Activated naive CD4-positive, alpha-beta T cell treated with anti-CD3 and anti-CD28 coated beads, Interleukin-2, amount 50 U/mL, for 24 hours (primary cell): ENCODE data around the gene SLC31A2.

Experiments
- H3K27ac Mint-ChIP-seq: one replicate; pipeline ENCODE4 v1.8.0; 2021; ENCODE audit warnings: mild to moderate bottlenecking, mixed read lengths
- H3K27me3 Mint-ChIP-seq: one replicate; pipeline ENCODE4 v1.8.0; 2021; ENCODE audit warnings: mixed read lengths
- H3K36me3 Mint-ChIP-seq: one replicate; pipeline ENCODE4 v1.8.0; 2021; ENCODE audit warnings: mixed read lengths
- H3K4me1 Mint-ChIP-seq: one replicate; pipeline ENCODE4 v1.8.0; 2021; ENCODE audit warnings: mixed read lengths
- H3K4me3 Mint-ChIP-seq: one replicate; pipeline ENCODE4 v1.8.0; 2021; ENCODE audit warnings: mild to moderate bottlenecking, mixed read lengths
- H3K9me3 Mint-ChIP-seq: one replicate; pipeline ENCODE4 v1.8.0; 2021; ENCODE audit warnings: mixed read lengths

Gene SLC31A2

DNA sequence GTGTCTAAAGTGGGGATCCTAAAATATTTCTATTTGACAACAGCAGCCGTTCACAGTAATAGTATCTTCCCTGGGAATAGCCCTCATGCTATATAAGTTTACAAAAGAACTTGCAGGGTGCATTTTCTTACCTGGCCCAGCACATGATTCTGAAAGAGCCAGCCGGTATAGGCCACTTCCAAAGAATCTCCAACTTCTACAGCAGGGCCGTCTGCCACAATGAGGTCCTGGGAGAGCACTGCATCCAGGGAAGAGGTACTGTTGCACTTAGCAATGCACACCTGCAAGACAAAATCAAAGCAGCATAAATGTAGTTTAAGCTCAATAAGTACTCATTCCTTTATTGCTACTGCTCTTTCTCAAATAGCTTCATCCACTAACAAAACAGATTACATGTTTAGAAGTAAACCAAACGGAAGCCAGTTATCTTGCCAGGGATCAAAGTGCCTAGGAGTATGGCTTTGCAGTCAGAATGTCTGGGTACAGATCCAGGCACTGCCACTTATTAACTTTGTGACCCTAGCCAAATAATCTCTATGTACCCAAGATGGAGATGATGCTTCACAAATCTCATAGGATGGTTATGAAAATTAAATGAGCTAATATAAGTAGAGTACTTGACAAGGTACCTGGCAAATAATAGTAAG lies 49.0 kb downstream of the SLC31A2 start:
- Mint-ChIP-seq H3K4me3 (no peak overlapping the region), H3K4me1 (no peaks in the 10 kb centered on the region), H3K27ac (no peak overlapping the region), H3K36me3 (peaks cover 16% of the 10 kb centered on the region), H3K27me3 (no peaks in the 10 kb centered on the region), H3K9me3 (no peaks in the 10 kb centered on the region)

- no peak overlapping the region for H3K27ac Mint-ChIP-seq
- peaks cover 23% of the 10 kb centered on the region for H3K36me3 Mint-ChIP-seq
- H3K27me3 Mint-ChIP-seq: no peaks in the 10 kb centered on the region
- no peaks in the 10 kb centered on the region for H3K9me3 Mint-ChIP-seq
- H3K4me1 Mint-ChIP-seq: peaks cover 4% of the 10 kb centered on the region
- no peak overlapping the region for H3K4me3 Mint-ChIP-seq
Observed at GRCh38 chr9:113205432-113205831, 54.6 kb downstream of the SLC31A2 start.

DNA sequence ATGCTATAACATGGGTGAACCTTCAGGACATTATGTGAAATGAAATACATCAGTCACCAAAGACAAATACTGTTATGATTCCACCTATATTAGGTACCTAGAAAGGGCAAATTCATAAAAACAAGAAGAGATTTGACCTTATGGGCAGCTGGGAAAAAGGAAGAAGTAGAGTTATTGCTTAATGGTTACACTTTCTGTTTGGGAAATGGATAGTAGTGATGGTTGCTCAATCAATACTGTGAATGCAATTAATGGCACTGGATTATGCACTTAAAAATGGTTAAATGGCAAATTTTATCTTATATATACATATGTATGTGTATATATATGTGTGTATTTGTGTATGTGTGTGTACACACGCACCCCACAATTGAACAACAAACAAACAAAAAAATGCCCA lies 55.1 kb downstream of the SLC31A2 start:
- H3K27ac Mint-ChIP-seq: no peak overlapping the region
- peaks cover 4% of the 10 kb centered on the region for H3K4me1 Mint-ChIP-seq
- H3K36me3 Mint-ChIP-seq: peaks cover 23% of the 10 kb centered on the region
- H3K9me3 Mint-ChIP-seq: no peaks in the 10 kb centered on the region
- no peak overlapping the region for H3K4me3 Mint-ChIP-seq
- H3K27me3 Mint-ChIP-seq: no peaks in the 10 kb centered on the region

GRCh38 chr9:113210815-113211214 lies 60.0 kb downstream of the SLC31A2 start:
- H3K4me1 Mint-ChIP-seq: peaks cover 18% of the 10 kb centered on the region
- H3K27ac Mint-ChIP-seq: no peak overlapping the region
- no peaks in the 10 kb centered on the region for H3K9me3 Mint-ChIP-seq
- H3K4me3 Mint-ChIP-seq: no peak overlapping the region
- H3K36me3 Mint-ChIP-seq: peaks cover 16% of the 10 kb centered on the region
- H3K27me3 Mint-ChIP-seq: no peaks in the 10 kb centered on the region
